GM06990 (cell line): Measurements from ENCODE around the gene NUDT4B.
"Not testable (repeated sequence)": the region's sequence is repeated elsewhere in the genome, so short reads cannot be mapped to it uniquely, and the experiment has no call there.

Source experiments
- DNase-seq: peaks from one replicate; pipeline ENCODE4 v3.0.0-alpha.2; 2011; ENCODE audit not compliant: insufficient read length; ENCODE audit errors: extremely low read depth
- H3K27me3 ChIP-seq: replicated peaks from 2 replicates; pipeline ENCODE4 v1.6.0; 2011; ENCODE audit warnings: low read length; ENCODE audit not compliant: control insufficient read depth, insufficient read depth
- H3K36me3 ChIP-seq: 2 replicates; pipeline ENCODE4 v1.5.1; 2011; ENCODE audit warnings: low read length; ENCODE audit not compliant: control insufficient read depth, insufficient read depth
- H3K4me3 ChIP-seq: replicated peaks from 2 replicates; pipeline ENCODE4 v1.5.1; 2011; ENCODE audit warnings: low read depth, mild to moderate bottlenecking, control low read depth, low read length

NUDT4B gene

DNA sequence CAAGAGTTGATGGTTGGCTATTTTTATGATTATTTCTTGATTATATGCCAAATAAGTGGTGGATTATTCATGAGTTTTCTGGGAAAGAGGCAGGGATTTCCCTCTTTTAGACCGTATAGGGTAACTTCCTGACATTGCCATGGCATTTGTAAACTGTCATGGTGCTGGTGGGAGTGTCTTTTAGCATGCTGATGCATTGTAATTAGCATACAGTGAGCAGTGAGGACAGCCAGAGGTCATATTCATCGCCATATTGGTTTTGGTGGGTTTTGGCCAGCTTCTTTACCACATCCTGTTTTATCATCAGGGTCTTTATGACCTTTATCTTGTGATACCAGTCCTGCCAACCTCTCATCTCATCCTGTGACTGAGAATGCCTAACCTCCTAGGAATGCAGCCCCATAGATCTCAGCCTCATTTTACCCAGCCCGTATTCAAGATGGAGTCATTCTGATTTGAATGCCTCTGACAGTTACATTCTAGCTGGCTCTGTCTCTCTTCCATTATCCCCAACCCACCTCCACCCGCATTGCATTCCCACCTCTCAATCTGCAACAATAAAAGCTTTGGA is 45.3 kb downstream of the NUDT4B start:
- not testable (repeated sequence) for H3K4me3 ChIP-seq, H3K36me3 ChIP-seq, H3K27me3 ChIP-seq, DNase-seq
